Adrenal gland (tissue), 12 donors: ENCODE data around the gene KIZ. TPM values are rescaled to one million over a fixed set of nuclear protein-coding genes. Genes with fewer than 3 reads are reported as not detected.

Source experiments
- DNase-seq, 7 donors: peaks; one replicate each; pipeline ENCODE4 v3.0.0-alpha.2; 2019 to 2020
- H3K27ac ChIP-seq, 5 donors: fragments of 200-600 bp; sonication (generic) in 4 of 5; 1 replicate in 3 of 5; 2 replicates in 2 of 5; pipeline versions ENCODE4 v1.5.1 to v1.8.0; 2016 to 2020; ENCODE audit warnings: mild to moderate bottlenecking in 1 of 5
- H3K27me3 ChIP-seq: fragments of 200-600 bp; 2 replicates; pipeline ENCODE4 v1.8.0; 2021
- H3K36me3 ChIP-seq, 2 donors: fragments of 200-600 bp; replicated peaks in 1 of 2; 1 replicate in 1 of 2; 2 replicates in 1 of 2; pipeline versions ENCODE4 v1.5.1 to v1.8.0; 2018 to 2022
- H3K4me1 ChIP-seq, 2 donors: fragments of 200-600 bp; replicated peaks in 1 of 2; 1 replicate in 1 of 2; 2 replicates in 1 of 2; pipeline versions ENCODE4 v1.5.1 to v1.8.0; 2018 to 2021
- H3K4me3 ChIP-seq, 4 donors: fragments of 200-600 bp; sonication (generic) in 3 of 4; one replicate each; pipeline ENCODE4 v1.5.1; 2016 to 2018
- H3K9me3 ChIP-seq, 3 donors: fragments of 200-600 bp; sonication (generic) in 1 of 3; replicated peaks in 1 of 3; 1 replicate in 2 of 3; 2 replicates in 1 of 3; pipeline versions ENCODE4 v1.5.1 to v1.8.0; 2016 to 2021
- CTCF ChIP-seq, 6 experiments: fragments of 450-650 bp in 4 of 6; fragments of 200-600 bp in 2 of 6; sonication (generic) in 1 of 6; IDR thresholded peaks; 1 replicate in 5 of 6; 2 replicates in 1 of 6; pipeline versions ENCODE4 v1.5.1 to v1.8.0; 2016 to 2021; ENCODE audit warnings: antibody characterized with exemption in 6 of 6, mild to moderate bottlenecking in 2 of 6, moderate library complexity in 1 of 6
- POLR2A ChIP-seq, 2 donors: fragments of 450-650 bp; IDR thresholded peaks; one replicate each; pipeline ENCODE4 v1.6.1; 2017; ENCODE audit warnings: antibody characterized with exemption in 2 of 2, mild to moderate bottlenecking in 2 of 2, moderate library complexity in 1 of 2
- WGBS, 4 donors: extraction: QIAGEN DNeasy Blood & Tissue Kit in 2 of 4; methylation state at CpG; one replicate each; pipeline versions ENCODE4 v1.1.5 to v1.1.7; 2013 to 2017; 5-methylcytosine and 5-hydroxymethylcytosine counted together
- intact Hi-C, 2 donors: fragments of 100-400 bp; cut with DNase I; formaldehyde crosslinking; loops; one replicate each; pipeline versions ENCODE4 v1.14.1 to v1.15.0; 2022 to 2023
- polyA plus RNA-seq, 3 donors: library from polyadenylated mRNA; stranded (reverse); fragments of 200-250 nt in 2 of 3; fragments of 350-450 nt in 1 of 3; fragmentation: Illumina TruSeq in 1 of 3; extraction: RNeasy Lipid Tissue Mini Kit (QIAGEN cat#74804) in 1 of 3; gene quantifications; one replicate each; pipeline ENCODE4 v1.2.3, GENCODE V29; 2013 to 2014
- total RNA-seq, 9 donors: library from RNA; depleted of rRNA in 4 of 9; stranded (reverse); fragments of >200 nt in 4 of 9; fragments of 120-200 nt in 1 of 9; fragmentation: NEBNext Ultra II Directional in 1 of 9; extraction: Animal tissue kit (Norgen Biotek cat#: 25700) in 1 of 9; gene quantifications; one replicate each; pipeline versions ENCODE4 v1.1.0 to v1.2.4, GENCODE V29; 2013 to 2023
- donor health status: healthy with polysubstance abuse.
- donor health status: Bipolar disorder and iron deficiency.
- donor health status: DM: yes; HTN: yes; CAD: no.
- donor health status: DM: no; HTN: no; CAD: no.
- donor health status: DM: no; HTN: no; CAD: no.
- donor health status: DM: yes; HTN: yes; CAD: no.

Gene KIZ
- total and polyA plus RNA-seq, 12 donors = 10.4 to 62.9 (median 15.3) TPM

GRCh38 chr20:21090721-21091120, 35.2 kb upstream of the KIZ start:
- Histone ChIP-seq H3K4me3 (no peak overlapping the region), H3K27ac (no peak overlapping the region), H3K4me1 (no peaks in the 10 kb centered on the region), H3K36me3 (no peaks in the 10 kb centered on the region), H3K27me3 (peaks cover 36% of the 10 kb centered on the region), H3K9me3 (no peaks in the 10 kb centered on the region)
- intact Hi-C loops = no loop called here
- TF ChIP-seq POLR2A (IDR thresholded peaks at IDR 0.05) (no peak), CTCF (IDR thresholded peaks at IDR 0.05) (no peak)
- no peak for DNase-seq
- 70 to 85% (median 80%) methylated on average over 11 of the region's 11 CpGs for WGBS, 4 donors

GRCh38 chr20:21092806-21093205, 33.1 kb upstream of the KIZ start:
- H3K27me3 ChIP-seq = peaks cover 27% of the 10 kb centered on the region
- H3K27ac ChIP-seq = no peak overlapping the region
- TF ChIP-seq CTCF (IDR thresholded peaks at IDR 0.05) (no peak), POLR2A (IDR thresholded peaks at IDR 0.05) (no peak)
- 60 to 73% (median 69%) methylated on average over 3 of the region's 3 CpGs for WGBS, 4 donors
- H3K9me3 ChIP-seq = no peaks in the 10 kb centered on the region
- H3K4me3 ChIP-seq = no peak overlapping the region
- DNase-seq = no peak
- H3K36me3 ChIP-seq = no peaks in the 10 kb centered on the region
- H3K4me1 ChIP-seq = no peaks in the 10 kb centered on the region
- intact Hi-C loops = no loop called here

GRCh38 chr20:21096321-21097043, 29.4 kb upstream of the KIZ start:
- intact Hi-C loops = loop anchor here in 1 of 2 donors (5.0 kb wide), 1 partner anchor 476 kb away; no protein-coding TSS in a partner anchor
- WGBS, 4 donors = 34 to 49% (median 40%) methylated on average over 10 of the region's 10 CpGs
- Histone ChIP-seq H3K4me1 (peaks cover 5 to 14% of the 10 kb centered on the region in 2 donors), H3K4me3 (no peak overlapping the region), H3K36me3 (no peaks in the 10 kb centered on the region), H3K9me3 (no peaks in the 10 kb centered on the region), H3K27me3 (peaks cover 50% of the 10 kb centered on the region), H3K27ac (no peak overlapping the region)
- DNase-seq = no peak
- TF ChIP-seq POLR2A (IDR thresholded peaks at IDR 0.05) (no peak), CTCF (IDR thresholded peaks at IDR 0.05) (no peak)

- intact Hi-C loops = loop anchor here in 1 of 2 donors (5.0 kb wide), 1 partner anchor 472 kb away; no protein-coding TSS in a partner anchor
- 6 to 7% (median 7%) methylated on average over 30 to 46 of the region's 46 CpGs for WGBS, 4 donors
- Histone ChIP-seq H3K4me1 (peaks cover 12 to 28% of the 10 kb centered on the region in 2 donors), H3K27me3 (peaks cover 70% of the 10 kb centered on the region), H3K9me3 (no peaks in the 10 kb centered on the region), H3K36me3 (no peaks in the 10 kb centered on the region), H3K4me3 (peak overlapping the region in 3 of 4 donors; percentile 10 to 50 (median 18)), H3K27ac (no peak overlapping the region)
- TF ChIP-seq POLR2A (IDR thresholded peaks at IDR 0.05) (no peak), CTCF (IDR thresholded peaks at IDR 0.05) (no peak)
- DNase-seq = peak in 4 of 7 donors; percentile 29 to 44 (median 40)
These were observed 25.9 kb upstream of the KIZ start for GRCh38 chr20:21099751-21100577.
